Left ventricle myocardium inferior (tissue), 1 donor: ENCODE results near the gene ADCY5. TPM values are rescaled to one million over a fixed set of nuclear protein-coding genes. Genes with fewer than 3 reads are reported as not detected.

Source experiments
- DNase-seq: peaks from one replicate; pipeline ENCODE4 v3.0.0-alpha.2; 2020
- H3K27ac ChIP-seq: fragments of 200-600 bp; replicated peaks from 2 replicates; pipeline ENCODE4 v1.8.0; 2021
- H3K27me3 ChIP-seq: fragments of 200-600 bp; 2 replicates; pipeline ENCODE4 v1.8.0; 2021; ENCODE audit warnings: low read depth
- H3K36me3 ChIP-seq: fragments of 200-600 bp; 2 replicates; pipeline ENCODE4 v1.8.0; 2021
- H3K4me1 ChIP-seq: fragments of 200-600 bp; 2 replicates; pipeline ENCODE4 v1.8.0; 2021
- H3K4me3 ChIP-seq: fragments of 200-600 bp; 2 replicates; pipeline ENCODE4 v1.8.0; 2021; ENCODE audit warnings: mild to moderate bottlenecking, moderate library complexity
- H3K9me3 ChIP-seq: fragments of 200-600 bp; replicated peaks from 2 replicates; pipeline ENCODE4 v1.8.0; 2021
- CTCF ChIP-seq: fragments of 200-600 bp; IDR thresholded peaks from 2 replicates; pipeline ENCODE4 v1.8.0; 2021; ENCODE audit warnings: antibody characterized with exemption, mild to moderate bottlenecking, borderline replicate concordance
- intact Hi-C: fragments of 100-400 bp; cut with micrococcal nuclease; formaldehyde crosslinking; loops from one replicate; pipeline ENCODE4 v1.11.0; 2022
- total RNA-seq: library from RNA; stranded (reverse); fragmentation: NEBNext Ultra II Directional; extraction: Animal tissue kit (Norgen Biotek cat#: 25700); gene quantifications from one replicate; pipeline ENCODE4 v1.2.1, GENCODE V29; 2021
- donor health status: DM: no; HTN: yes; CAD: no; lungs with severe emphysema.

ADCY5 gene
- total RNA-seq, 1 donor from 2014 or later = 249 TPM

DNA sequence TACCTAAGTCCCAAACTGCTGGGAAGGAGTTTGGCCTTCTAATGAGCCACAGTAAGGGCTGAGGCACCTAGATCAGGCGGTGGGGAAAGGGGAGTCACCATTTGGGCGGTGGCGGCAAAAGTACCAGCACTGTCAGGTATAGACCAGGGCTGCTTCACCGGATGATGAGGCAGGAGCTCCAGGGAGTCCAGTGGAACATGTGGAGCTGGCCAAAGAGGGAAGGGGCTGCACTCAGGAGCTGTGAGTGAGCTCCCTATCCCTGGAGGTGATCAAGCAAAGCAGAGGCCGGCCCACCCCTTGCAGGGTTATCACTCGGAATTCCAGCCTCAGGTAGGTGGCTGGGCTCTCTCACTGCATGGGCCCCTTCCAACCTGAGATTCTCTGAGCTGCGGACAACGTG lies 138.7 kb downstream of the ADCY5 start:
- TF ChIP-seq CTCF = no peak
- Histone ChIP-seq H3K27me3 (peaks cover 5% of the 10 kb centered on the region), H3K36me3 (peaks cover 75% of the 10 kb centered on the region), H3K9me3 (no peaks in the 10 kb centered on the region), H3K4me3 (no peak overlapping the region), H3K4me1 (peaks cover 25% of the 10 kb centered on the region), H3K27ac (no peak overlapping the region)
- intact Hi-C loops = no loop called here
- DNase-seq = no peak

DNA sequence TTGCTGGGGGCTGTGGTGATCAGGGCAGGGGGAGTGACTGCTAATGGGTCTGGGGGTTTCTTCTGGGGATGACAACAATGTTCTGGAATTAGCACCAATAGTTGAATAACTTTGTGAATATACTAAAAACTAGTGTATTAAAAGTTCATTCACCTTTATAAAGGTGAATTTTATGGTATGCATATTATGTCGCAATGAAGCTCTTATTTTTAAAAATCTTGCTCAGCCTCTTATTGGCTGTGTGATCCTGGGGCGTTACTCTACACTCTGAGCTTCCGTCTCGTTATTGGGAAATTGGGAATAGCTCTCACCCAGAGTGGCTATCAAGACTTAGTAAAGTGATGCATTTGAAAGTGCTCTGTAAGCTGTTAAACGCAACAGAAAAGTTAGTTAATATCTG lies 141.8 kb downstream of the ADCY5 start:
- no peaks in the 10 kb centered on the region for H3K9me3 ChIP-seq
- no peak overlapping the region for H3K27ac ChIP-seq
- peaks cover 39% of the 10 kb centered on the region for H3K4me1 ChIP-seq
- TF ChIP-seq CTCF = no peak
- H3K36me3 ChIP-seq = peaks cover 81% of the 10 kb centered on the region
- no peak overlapping the region for H3K4me3 ChIP-seq
- no peak for DNase-seq
- intact Hi-C loops = no loop called here
- no peaks in the 10 kb centered on the region for H3K27me3 ChIP-seq

DNA sequence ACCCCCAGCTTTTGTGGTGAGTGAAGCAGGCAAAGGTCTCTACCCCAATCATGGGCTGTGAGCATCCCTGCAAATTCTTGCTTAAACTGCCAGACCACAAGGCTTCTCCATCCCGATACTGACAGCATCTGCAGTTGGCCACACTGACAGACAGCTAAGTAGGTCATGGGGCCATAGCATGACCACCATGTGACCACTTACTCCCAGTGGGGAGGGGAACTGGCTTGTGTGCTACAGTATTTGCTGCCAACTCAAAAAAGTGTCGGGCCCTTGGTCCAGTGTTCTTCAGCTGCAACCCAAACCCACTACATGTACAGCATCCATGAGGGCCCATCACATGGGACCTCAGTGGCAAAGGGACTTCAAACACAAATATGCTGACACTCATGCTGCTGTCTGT lies 143.7 kb downstream of the ADCY5 start:
- TF ChIP-seq CTCF = no peak
- Histone ChIP-seq H3K27me3 (no peaks in the 10 kb centered on the region), H3K9me3 (no peaks in the 10 kb centered on the region), H3K4me3 (no peak overlapping the region), H3K4me1 (peaks cover 39% of the 10 kb centered on the region), H3K36me3 (peaks cover 80% of the 10 kb centered on the region), H3K27ac (peak overlapping the region; percentile 8)
- intact Hi-C loops = no loop called here
- no peak for DNase-seq

- Histone ChIP-seq H3K36me3 (peaks cover 82% of the 10 kb centered on the region), H3K4me3 (no peak overlapping the region), H3K27me3 (no peaks in the 10 kb centered on the region), H3K4me1 (peaks cover 47% of the 10 kb centered on the region), H3K9me3 (no peaks in the 10 kb centered on the region), H3K27ac (no peak overlapping the region)
- TF ChIP-seq CTCF = no peak
- DNase-seq = no peak
- intact Hi-C loops = no loop called here
Measured at GRCh38 chr3:123303976-123304560, 144.8 kb downstream of the ADCY5 start.

DNA sequence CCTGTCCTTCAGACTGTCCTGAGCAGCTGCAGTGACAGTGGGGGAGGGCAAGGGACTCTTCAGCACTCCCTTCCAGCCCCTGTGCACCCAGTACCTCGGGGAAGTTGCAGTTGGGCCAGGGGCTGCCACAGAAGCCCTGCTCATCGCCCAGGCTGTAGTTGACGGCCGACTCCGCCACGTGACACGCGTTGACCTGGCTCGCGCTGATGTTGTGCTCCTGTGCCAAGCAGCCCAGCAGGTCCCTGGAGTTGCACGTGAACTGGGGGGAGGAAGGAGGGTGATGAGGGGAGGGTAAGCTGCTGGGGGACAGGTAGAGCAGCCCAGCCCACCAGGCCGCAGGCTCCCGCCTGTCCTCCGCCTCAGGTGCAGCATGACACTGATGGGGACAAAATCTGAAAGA lies 145.9 kb downstream of the ADCY5 start:
- no peak overlapping the region for H3K4me3 ChIP-seq
- DNase-seq = no peak
- no peaks in the 10 kb centered on the region for H3K9me3 ChIP-seq
- H3K36me3 ChIP-seq = peaks cover 78% of the 10 kb centered on the region
- H3K4me1 ChIP-seq = peaks cover 53% of the 10 kb centered on the region
- no peak for TF ChIP-seq CTCF
- intact Hi-C loops = no loop called here
- peak overlapping the region; percentile 45 for H3K27ac ChIP-seq
- no peaks in the 10 kb centered on the region for H3K27me3 ChIP-seq
